Hepatocyte (in vitro differentiated cells): ENCODE data around the gene MRPL53.

Experiments
- CTCF ChIP-seq: fragments of 200-600 bp; sonication (generic); IDR thresholded peaks from 2 replicates; pipeline ENCODE4 v1.5.1; 2016; ENCODE audit warnings: antibody characterized with exemption, mild to moderate bottlenecking; ENCODE audit not compliant: poor library complexity
- EZH2 ChIP-seq: fragments of 200-600 bp; sonication (generic); IDR thresholded peaks from 2 replicates; pipeline ENCODE4 v1.6.1; 2016; ENCODE audit warnings: antibody characterized with exemption, mild to moderate bottlenecking, borderline replicate concordance
- EZH2phosphoT487 ChIP-seq: fragments of 200-600 bp; sonication (generic); IDR thresholded peaks from one replicate; pipeline ENCODE4 v1.6.1; 2018; ENCODE audit warnings: antibody characterized with exemption, mild to moderate bottlenecking, low read depth, moderate library complexity; ENCODE audit not compliant: unreplicated experiment, severe bottlenecking

- TF ChIP-seq CTCF (no peak), EZH2 (peak; percentile 87), EZH2phosphoT487 (peak; percentile 15)
Measured at GRCh38 chr2:74498500-74499266, 26.2 kb upstream of the MRPL53 start.
